Ascending aorta (tissue), 2 donors: ENCODE measurements around the gene FOXP3. TPM values are rescaled to one million over a fixed set of nuclear protein-coding genes. Genes with fewer than 3 reads are reported as not detected.

Source experiments
- DNase-seq, 2 donors: peaks; one replicate each; pipeline ENCODE4 v3.0.0-alpha.2; 2019; ENCODE audit warnings: low spot score in 2 of 2
- H3K27ac ChIP-seq, 2 donors: fragments of 200-600 bp; sonication (generic); one replicate each; pipeline ENCODE4 v1.5.1; 2016 to 2017; ENCODE audit warnings: mild to moderate bottlenecking in 1 of 2
- H3K27me3 ChIP-seq: fragments of 200-600 bp; sonication (generic); one replicate; pipeline ENCODE4 v1.5.1; 2017
- H3K36me3 ChIP-seq, 2 donors: fragments of 200-600 bp; sonication (generic); one replicate each; pipeline ENCODE4 v1.5.1; 2016
- H3K4me1 ChIP-seq, 2 donors: fragments of 200-600 bp; sonication (generic); one replicate each; pipeline ENCODE4 v1.5.1; 2016 to 2017; ENCODE audit warnings: mild to moderate bottlenecking in 1 of 2
- H3K4me3 ChIP-seq, 2 donors: fragments of 200-600 bp; sonication (generic); one replicate each; pipeline ENCODE4 v1.5.1; 2016 to 2017; ENCODE audit warnings: mild to moderate bottlenecking in 1 of 2
- H3K9me3 ChIP-seq, 2 donors: fragments of 200-600 bp; sonication (generic); one replicate each; pipeline ENCODE4 v1.5.1; 2016
- CTCF ChIP-seq, 3 experiments: fragments of 200-600 bp in 2 of 3; fragments of 450-650 bp in 1 of 3; sonication (generic) in 2 of 3; IDR thresholded peaks; one replicate each; pipeline ENCODE4 v1.5.1; 2016 to 2019; ENCODE audit warnings: antibody characterized with exemption in 3 of 3, mild to moderate bottlenecking in 1 of 3, moderate library complexity in 1 of 3
- intact Hi-C: fragments of 100-400 bp; cut with DNase I; formaldehyde crosslinking; loops from one replicate; pipeline ENCODE4 v1.15.1; 2023
- total RNA-seq: library from RNA; depleted of rRNA; stranded (reverse); fragments of >200 nt; gene quantifications from one replicate; pipeline ENCODE4 v1.1.0, GENCODE V29; 2016

Gene FOXP3
- total RNA-seq, 1 donor from 2014 or later = not detected

- Histone ChIP-seq H3K4me3 (no peak overlapping the region), H3K9me3 (no peaks in the 10 kb centered on the region), H3K27ac (no peak overlapping the region), H3K4me1 (no peaks in the 10 kb centered on the region), H3K27me3 (no peaks in the 10 kb centered on the region), H3K36me3 (no peaks in the 10 kb centered on the region)
- TF ChIP-seq CTCF (IDR thresholded peaks at IDR 0.05) = no peak
- no peak for DNase-seq
- intact Hi-C loops = no loop called here
Measured at GRCh38 chrX:49221868-49222267, 42.6 kb downstream of the FOXP3 start.

- no peak for DNase-seq
- no peak for TF ChIP-seq CTCF (IDR thresholded peaks at IDR 0.05)
- no peaks in the 10 kb centered on the region for H3K27me3 ChIP-seq
- H3K27ac ChIP-seq = no peak overlapping the region
- no peak overlapping the region for H3K4me3 ChIP-seq
- intact Hi-C loops = no loop called here
- H3K4me1 ChIP-seq = no peaks in the 10 kb centered on the region
- H3K36me3 ChIP-seq = no peaks in the 10 kb centered on the region
- no peaks in the 10 kb centered on the region for H3K9me3 ChIP-seq
Measured at GRCh38 chrX:49220100-49220499, 44.4 kb downstream of the FOXP3 start.

- no peaks in the 10 kb centered on the region for H3K4me1 ChIP-seq
- intact Hi-C loops = no loop called here
Measured at GRCh38 chrX:49214996-49215526, 49.4 kb downstream of the FOXP3 start.

GRCh38 chrX:49214416-49214815, 50.1 kb downstream of the FOXP3 start:
- DNase-seq = no peak
- intact Hi-C loops = no loop called here
- no peaks in the 10 kb centered on the region for H3K27me3 ChIP-seq

More at GRCh38 chrX:49214996-49215526, 49.4 kb downstream of the FOXP3 start:
- Histone ChIP-seq H3K4me3 (no peak overlapping the region), H3K27ac (no peak overlapping the region), H3K36me3 (no peaks in the 10 kb centered on the region), H3K27me3 (no peaks in the 10 kb centered on the region), H3K9me3 (no peaks in the 10 kb centered on the region)
- DNase-seq = no peak
- no peak for TF ChIP-seq CTCF (IDR thresholded peaks at IDR 0.05)

GRCh38 chrX:49212861-49213260, 51.6 kb downstream of the FOXP3 start:
- H3K27ac ChIP-seq = no peak overlapping the region
- intact Hi-C loops = no loop called here
- no peak for TF ChIP-seq CTCF (IDR thresholded peaks at IDR 0.05)
- H3K4me1 ChIP-seq = no peaks in the 10 kb centered on the region
- H3K27me3 ChIP-seq = no peaks in the 10 kb centered on the region
- H3K36me3 ChIP-seq = no peaks in the 10 kb centered on the region
- no peak overlapping the region for H3K4me3 ChIP-seq
- DNase-seq = no peak
- H3K9me3 ChIP-seq = no peaks in the 10 kb centered on the region

More at GRCh38 chrX:49214416-49214815, 50.1 kb downstream of the FOXP3 start:
- no peak overlapping the region for H3K27ac ChIP-seq
- no peaks in the 10 kb centered on the region for H3K36me3 ChIP-seq
- no peaks in the 10 kb centered on the region for H3K9me3 ChIP-seq
- no peaks in the 10 kb centered on the region for H3K4me1 ChIP-seq
- no peak overlapping the region for H3K4me3 ChIP-seq
- TF ChIP-seq CTCF (IDR thresholded peaks at IDR 0.05) = no peak

- H3K4me1 ChIP-seq = no peaks in the 10 kb centered on the region
- no peaks in the 10 kb centered on the region for H3K9me3 ChIP-seq
- no peak for DNase-seq
- intact Hi-C loops = no loop called here
- TF ChIP-seq CTCF (IDR thresholded peaks at IDR 0.05) = no peak
- H3K27ac ChIP-seq = no peak overlapping the region
- H3K4me3 ChIP-seq = no peak overlapping the region
- no peaks in the 10 kb centered on the region for H3K36me3 ChIP-seq
- no peaks in the 10 kb centered on the region for H3K27me3 ChIP-seq
Measured at GRCh38 chrX:49212209-49212608, 52.3 kb downstream of the FOXP3 start.
